SK-N-MC (cell line): ENCODE data around the gene BMS1.

ENCODE experiments used
- EZH2 ChIP-seq: fragments of 200-600 bp; sonication (generic); IDR thresholded peaks from one replicate; pipeline ENCODE4 v1.6.1; 2017; ENCODE audit warnings: antibody characterized with exemption
- FOXP2 ChIP-seq: optimal IDR thresholded peaks from 2 replicates; pipeline ENCODE3; 2011; ENCODE audit warnings: mild to moderate bottlenecking, moderate library complexity; ENCODE audit not compliant: insufficient read depth; ENCODE audit errors: extremely low read length, control extremely low read depth
- POLR2AphosphoS5 ChIP-seq: IDR thresholded peaks from 2 replicates; pipeline ENCODE4 v1.6.1; 2012; ENCODE audit warnings: mild to moderate bottlenecking, low read depth, low read length, borderline replicate concordance

GRCh38 chr10:42753126-42753506, 29.5 kb upstream of the BMS1 start:
- TF ChIP-seq EZH2 = no peak
- no peak for TF ChIP-seq POLR2AphosphoS5
- no peak for TF ChIP-seq FOXP2
